ENCODE data around the gene MISP3. TPM values are rescaled to one million over a fixed set of nuclear protein-coding genes. Genes with fewer than 3 reads are reported as not detected.

Gene MISP3
- total and polyA plus RNA-seq, 2 of the 8 experiments (the other 6 are each of a cell fraction or from before 2014, with no cell fraction given): 0.74 to 1.4 TPM

- no peaks in the 10 kb centered on the region for H3K79me2 ChIP-seq (ENCODE audit: control insufficient read depth in 1 of 2, insufficient read depth in 2 of 2, low read length in 2 of 2)
- H3K4me1 ChIP-seq (replicated peaks in 1 of 4; ENCODE audit: control insufficient read depth in 3 of 4, insufficient read depth in 4 of 4, low read length in 3 of 4): peaks cover 0 to 10% (median 3%) of the 10 kb centered on the region in 4 experiments; a peak in 4 of 7 replicates
- no peak overlapping the region for H2BK20ac ChIP-seq (ENCODE audit: low read length)
- peaks cover 0 to 2% of the 10 kb centered on the region in 2 experiments for H4K20me1 ChIP-seq (replicated peaks in 1 of 2; ENCODE audit: control insufficient read depth in 1 of 2, insufficient read depth in 2 of 2, low read length in 2 of 2)
- peaks cover 12% of the 10 kb centered on the region; the same call in 1 of the 2 replicates for H3K23me2 ChIP-seq (ENCODE audit: low read depth, low read length)
- no peak overlapping the region for H2AFZ ChIP-seq (ENCODE audit: low read length)
- H2BK5ac ChIP-seq (ENCODE audit: low read depth, low read length): no peak overlapping the region
- no peaks in the 10 kb centered on the region for H3K36me3 ChIP-seq (ENCODE audit: control insufficient read depth in 2 of 4, insufficient read depth in 4 of 4, low read length in 3 of 4)
- ChIA-PET CTCF (ENCODE audit: partially characterized antibody) (interaction anchor here (0.5 to 7.3 kb wide), 46 partner anchors 10 to 616 kb away, joined by 3 to 103 read pairs (median 4); partner anchors contain the start of genes ASF1B, C19orf67, IL27RA and MISP3), POLR2A (ENCODE audit: partially characterized antibody) (interaction anchor here (0.9 to 1.8 kb wide), 6 partner anchors 27 to 125 kb away, joined by 3 to 5 read pairs (median 4); partner anchors contain the start of gene IL27RA)
- peak overlapping the region; percentile 67 for H3K4ac ChIP-seq (replicated peaks; ENCODE audit: insufficient read length, low read depth, low read length)
- peak overlapping the region; percentile 15; the same call in 1 of the 2 replicates for H4K8ac ChIP-seq (ENCODE audit: extremely low read depth, insufficient read depth, low read length)
- H3K18ac ChIP-seq (ENCODE audit: extremely low read depth, low read length): no peak overlapping the region; the same call in 1 of the 2 replicates
- H3K27ac ChIP-seq (ENCODE audit: low read depth, low read length): no peak overlapping the region
- H2BK120ac ChIP-seq (replicated peaks; ENCODE audit: low read depth, low read length): no peak overlapping the region
- WGBS, 2 experiments (ENCODE audit: extremely low coverage in 1 of 2, insufficient coverage in 1 of 2, insufficient read length in 1 of 2, insufficient replicate concordance in 2 of 2, low coverage in 1 of 2, low lambda C conversion rate in 2 of 2, missing lambda C conversion rate in 1 of 2): 45 to 100% methylated on average over 3 to 17 of the region's 17 CpGs
- H2BK12ac ChIP-seq (ENCODE audit: low read depth, low read length): no peak overlapping the region
- no peak overlapping the region for H3K23ac ChIP-seq (ENCODE audit: insufficient read length)
- H4K91ac ChIP-seq (replicated peaks; ENCODE audit: insufficient read length, low read length): peak overlapping the region; percentile 93
- H3K9ac ChIP-seq (replicated peaks in 1 of 4; ENCODE audit: extremely low read depth in 1 of 4, low read depth in 3 of 4, low read length in 3 of 4): no peak overlapping the region
- peak overlapping the region; percentile 14 to 82 (median 42); a peak in 6 of 8 replicates for H3K4me3 ChIP-seq (ENCODE audit: extremely low read depth in 1 of 4, insufficient read depth in 2 of 4, low read depth in 3 of 4, low read length in 4 of 4)
- no peak overlapping the region for H2AK5ac ChIP-seq (ENCODE audit: low read depth, low read length)
- H3K4me2 ChIP-seq (ENCODE audit: insufficient read depth in 1 of 2, low read depth in 2 of 2, low read length in 2 of 2): peak overlapping the region; percentile 61 to 77
- H3K56ac ChIP-seq (replicated peaks; ENCODE audit: insufficient read length, low read depth, low read length): peak overlapping the region; percentile 46
- H3K9me3 ChIP-seq (ENCODE audit: insufficient read depth in 2 of 2, low read depth in 1 of 2, low read length in 1 of 2): no peaks in the 10 kb centered on the region; a peak in 1 of 4 replicates
- peaks cover 5 to 19% (median 14%) of the 10 kb centered on the region in 4 experiments for H3K27me3 ChIP-seq (replicated peaks in 1 of 4; ENCODE audit: control insufficient read depth in 3 of 4, extremely low read depth in 1 of 4, insufficient read depth in 3 of 4, low read length in 3 of 4)
- no peak for FAIRE-seq
- H4K5ac ChIP-seq (ENCODE audit: insufficient read length, low read depth, low read length): no peak overlapping the region
- H3K79me1 ChIP-seq (ENCODE audit: low read depth, low read length): no peaks in the 10 kb centered on the region
- no peak overlapping the region for H3K14ac ChIP-seq (ENCODE audit: insufficient read length)
- 0 out of 2 replicates have a peak overlapping the region, but pooled peaks have one; percentile 81 for H2BK15ac ChIP-seq (ENCODE audit: low read length)
- no peak for DNase-seq (ENCODE audit: low read depth in 1 of 2, low spot score in 2 of 2)
- TF ChIP-seq JUND (IDR thresholded peaks at IDR 0.05; ENCODE audit: low read length) (no peak), CTCF (IDR thresholded peaks at IDR 0.05; ENCODE audit: control extremely low read depth in 1 of 3, insufficient read depth in 1 of 3, low read depth in 1 of 3, low read length in 3 of 3) (no peak), TEAD4 (IDR thresholded peaks at IDR 0.05; ENCODE audit: low read depth, low read length) (no peak), CTBP2 (IDR thresholded peaks at IDR 0.05; ENCODE audit: borderline replicate concordance, insufficient read depth, insufficient read length, low read length) (no peak), NRF1 (IDR thresholded peaks at IDR 0.05; ENCODE audit: low read depth, low read length) (no peak), RNF2 (IDR thresholded peaks at IDR 0.05; ENCODE audit: borderline replicate concordance, low read depth, low read length, missing control alignments, poor library complexity, severe bottlenecking) (no peak), RXRA (IDR thresholded peaks at IDR 0.05; ENCODE audit: insufficient read depth, low read depth, low read length) (no peak)
Observed at GRCh38 chr19:14058182-14059092, 14.1 kb upstream of the MISP3 start.
